Stimulated activated CD8-positive, alpha-beta memory T cell treated with anti-CD3 and anti-CD28 coated beads, Interleukin-12 subunit alpha, Interleukin-12 subunit beta, amount 100 ng/mL, for 24 hours (primary cell): Measurements from ENCODE around the gene RNF187.

Source experiments
- DNase-seq: peaks from one replicate; pipeline ENCODE4 v3.0.0-alpha.2; 2020; ENCODE audit errors: extremely low read depth

RNF187 gene

DNA sequence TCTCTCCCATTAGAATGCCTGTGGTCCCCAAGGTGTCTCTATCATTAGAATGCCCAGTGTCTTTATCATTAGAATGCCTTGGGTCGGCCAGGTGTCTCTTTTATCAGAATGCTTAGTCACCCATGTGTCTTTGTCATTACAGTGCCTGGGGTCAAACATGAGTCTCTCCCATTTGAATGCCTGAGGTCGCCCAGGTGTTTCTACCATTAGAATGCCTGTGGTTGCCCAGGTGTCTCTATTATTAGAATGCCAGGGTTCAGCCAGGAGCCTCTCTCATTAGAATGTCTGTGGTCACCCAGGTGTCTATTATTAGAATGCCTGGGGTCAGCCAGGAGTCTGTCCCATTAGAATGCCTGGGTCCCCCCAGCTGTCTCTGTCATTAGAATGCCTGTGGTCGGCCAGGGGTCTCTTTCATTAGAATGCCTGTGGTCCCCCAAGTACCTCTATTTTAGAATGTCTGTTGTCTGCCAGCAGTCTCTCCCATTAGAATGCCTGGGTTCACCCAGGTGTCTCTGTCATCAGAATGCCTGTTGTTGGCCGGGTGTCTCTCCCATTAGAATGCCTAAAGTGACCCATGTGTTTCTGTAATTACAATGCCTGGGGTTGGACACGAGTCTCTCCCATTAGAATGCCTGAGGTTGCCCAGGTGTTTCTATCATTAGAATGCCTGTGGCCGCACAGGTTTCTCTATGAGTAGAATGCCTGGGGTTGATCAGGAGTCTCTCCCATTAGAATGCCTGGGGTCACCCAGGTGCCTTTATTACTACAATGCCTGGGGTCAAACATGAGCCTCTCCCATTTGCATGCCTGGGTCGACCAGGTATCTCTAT is 57.1 kb downstream of the RNF187 start:
- no peak for DNase-seq

DNA sequence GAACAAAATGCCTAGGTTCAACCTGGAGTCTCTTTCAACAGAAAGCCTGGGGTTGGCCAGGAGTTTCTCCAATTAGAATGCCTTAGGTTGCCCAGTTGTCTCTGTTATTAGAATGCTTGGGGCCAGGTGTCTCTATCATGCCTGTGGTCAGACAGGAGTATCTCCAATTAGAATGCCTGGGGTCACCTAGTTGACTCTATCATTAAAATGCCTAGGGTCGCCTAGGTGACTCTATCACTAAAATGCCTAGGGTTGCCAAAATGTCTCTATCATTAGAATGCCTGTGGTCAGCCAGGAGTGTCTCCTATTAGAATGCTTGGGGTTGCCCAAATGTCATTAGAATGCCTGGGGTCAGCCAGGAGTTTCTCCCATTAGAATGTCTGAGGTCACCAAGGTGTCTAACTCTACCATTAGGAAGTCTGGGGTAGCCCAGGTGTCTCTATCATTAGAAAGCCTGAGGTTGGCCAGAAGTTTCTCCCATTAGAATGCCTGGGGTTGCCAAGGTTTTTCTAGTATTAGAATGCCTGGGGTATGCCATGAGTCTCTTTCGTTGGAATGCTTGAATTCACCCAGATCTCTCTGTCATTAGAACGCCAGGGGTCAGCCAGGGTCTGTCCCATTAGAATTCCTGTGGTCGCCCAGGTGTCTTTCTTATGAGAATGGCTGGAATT is 57.9 kb downstream of the RNF187 start:
- no peak for DNase-seq
